Kidney (tissue), 14 donors: ENCODE measurements around the gene CDK16. TPM values are rescaled to one million over a fixed set of nuclear protein-coding genes. Genes with fewer than 3 reads are reported as not detected.
"Not testable (repeated sequence)": the region's sequence is repeated elsewhere in the genome, so short reads cannot be mapped to it uniquely, and the experiment has no call there.

Experiments used
- DNase-seq, 5 donors: peaks; one replicate each; pipeline ENCODE4 v3.0.0-alpha.2; 2013 to 2020
- FAIRE-seq: peaks from 2 replicates; lab custom pipeline; 2012; peaks lifted over from hg19 to GRCh38; lab: Jason Lieb, UNC
- H3K27ac ChIP-seq, 2 donors: one replicate each; pipeline ENCODE4 v1.7.0; 2013; ENCODE audit warnings: low read depth in 2 of 2, low read length in 2 of 2, inconsistent platforms in 1 of 2
- H3K27me3 ChIP-seq: one replicate; pipeline ENCODE4 v1.7.1; 2013; ENCODE audit warnings: low read length, inconsistent platforms; ENCODE audit not compliant: control insufficient read depth, insufficient read depth
- H3K36me3 ChIP-seq, 3 donors: one replicate each; pipeline versions ENCODE4 v1.7.0 to v1.7.1; 2013; ENCODE audit warnings: low read length in 3 of 3, control low read depth in 1 of 3, inconsistent platforms in 1 of 3; ENCODE audit not compliant: insufficient read depth in 3 of 3, control insufficient read depth in 2 of 3
- H3K4me1 ChIP-seq, 3 donors: one replicate each; pipeline versions ENCODE4 v1.7.0 to v1.7.1; 2013; ENCODE audit warnings: low read length in 3 of 3, inconsistent platforms in 1 of 3, low read depth in 1 of 3; ENCODE audit not compliant: control insufficient read depth in 2 of 3, insufficient read depth in 2 of 3
- H3K4me3 ChIP-seq, 3 donors: one replicate each; pipeline versions ENCODE4 v1.7.0 to v1.8.1; 2013; ENCODE audit warnings: low read length in 3 of 3, control low read depth in 1 of 3, inconsistent platforms in 1 of 3
- H3K9ac ChIP-seq, 3 donors: one replicate each; pipeline versions ENCODE4 v1.7.0 to v1.7.1; 2013; ENCODE audit warnings: low read length in 3 of 3, control low read depth in 1 of 3, inconsistent platforms in 1 of 3
- H3K9me3 ChIP-seq, 3 donors: one replicate each; pipeline versions ENCODE4 v1.7.0 to v1.7.1; 2013; ENCODE audit warnings: low read length in 3 of 3, control low read depth in 1 of 3, inconsistent platforms in 1 of 3; ENCODE audit not compliant: control insufficient read depth in 2 of 3, insufficient read depth in 1 of 3
- intact Hi-C: fragments of 100-400 bp; cut with DNase I; formaldehyde crosslinking; loops from one replicate; pipeline ENCODE4 v1.11.1; 2022
- polyA plus RNA-seq: library from polyadenylated mRNA; stranded (reverse); fragments of 350-450 nt; fragmentation: Illumina TruSeq; extraction: RNeasy Lipid Tissue Mini Kit (QIAGEN cat#74804); gene quantifications from one replicate; pipeline ENCODE4 v1.2.3, GENCODE V29; 2014; ENCODE audit warnings: low read depth, low replicate concordance; ENCODE audit not compliant: insufficient read depth
- total RNA-seq: library from RNA; stranded (reverse); fragmentation: NEBNext Ultra II Directional; extraction: Animal tissue kit (Norgen Biotek cat#: 25700); gene quantifications from one replicate; pipeline ENCODE4 v1.2.1, GENCODE V29; 2021
- TF ChIP-seq, protein P1 (sequence below): IDR thresholded peaks from 3 replicates; pipeline ENCODE4 v1.5.1; 2012; ENCODE audit warnings: mild to moderate bottlenecking, moderate library complexity, borderline replicate concordance; ENCODE audit not compliant: insufficient read depth; ENCODE audit errors: extremely low read depth
- donor health status: control.
- donor health status: control.
- donor health status: control.
- donor health status: control.
- donor health status: control.
- donor health status: DM: yes; HTN: yes; CAD: no.
- donor health status: Normal renal cell carcinoma (clear cell type).

Gene CDK16
- total and polyA plus RNA-seq, 2 donors from 2014 or later: 89.1 to 96.1 TPM

DNA sequence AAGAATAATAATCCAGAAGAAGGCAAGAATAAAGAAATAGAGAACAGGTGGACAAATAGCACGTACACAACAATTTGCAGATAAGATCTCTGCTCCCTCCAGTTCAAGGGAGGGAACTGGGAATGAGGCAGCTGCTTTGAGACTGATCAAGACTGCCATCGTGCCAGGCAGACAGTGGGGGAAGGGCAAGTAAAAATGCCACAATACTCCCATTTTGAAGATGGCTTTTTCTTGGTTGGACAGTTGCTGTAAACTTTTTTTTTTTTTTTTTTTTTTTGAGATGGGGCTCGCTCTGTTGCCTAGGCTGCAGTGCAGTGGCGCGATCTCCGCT, 31.5 kb downstream of the CDK16 start:
- no peaks in the 10 kb centered on the region for H3K27me3 ChIP-seq
- H3K9me3 ChIP-seq: no peaks in the 10 kb centered on the region
- H3K9ac ChIP-seq: no peak overlapping the region
- peaks cover 0 to 4% (median 2%) of the 10 kb centered on the region in 3 donors for H3K36me3 ChIP-seq
- no peak for DNase-seq
- no peak overlapping the region for H3K27ac ChIP-seq
- H3K4me3 ChIP-seq: no peak overlapping the region
- intact Hi-C loops: no loop called here
- FAIRE-seq: no peak
- TF ChIP-seq, protein P1, sequence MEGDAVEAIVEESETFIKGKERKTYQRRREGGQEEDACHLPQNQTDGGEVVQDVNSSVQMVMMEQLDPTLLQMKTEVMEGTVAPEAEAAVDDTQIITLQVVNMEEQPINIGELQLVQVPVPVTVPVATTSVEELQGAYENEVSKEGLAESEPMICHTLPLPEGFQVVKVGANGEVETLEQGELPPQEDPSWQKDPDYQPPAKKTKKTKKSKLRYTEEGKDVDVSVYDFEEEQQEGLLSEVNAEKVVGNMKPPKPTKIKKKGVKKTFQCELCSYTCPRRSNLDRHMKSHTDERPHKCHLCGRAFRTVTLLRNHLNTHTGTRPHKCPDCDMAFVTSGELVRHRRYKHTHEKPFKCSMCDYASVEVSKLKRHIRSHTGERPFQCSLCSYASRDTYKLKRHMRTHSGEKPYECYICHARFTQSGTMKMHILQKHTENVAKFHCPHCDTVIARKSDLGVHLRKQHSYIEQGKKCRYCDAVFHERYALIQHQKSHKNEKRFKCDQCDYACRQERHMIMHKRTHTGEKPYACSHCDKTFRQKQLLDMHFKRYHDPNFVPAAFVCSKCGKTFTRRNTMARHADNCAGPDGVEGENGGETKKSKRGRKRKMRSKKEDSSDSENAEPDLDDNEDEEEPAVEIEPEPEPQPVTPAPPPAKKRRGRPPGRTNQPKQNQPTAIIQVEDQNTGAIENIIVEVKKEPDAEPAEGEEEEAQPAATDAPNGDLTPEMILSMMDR: no peak
- no peaks in the 10 kb centered on the region for H3K4me1 ChIP-seq

DNA sequence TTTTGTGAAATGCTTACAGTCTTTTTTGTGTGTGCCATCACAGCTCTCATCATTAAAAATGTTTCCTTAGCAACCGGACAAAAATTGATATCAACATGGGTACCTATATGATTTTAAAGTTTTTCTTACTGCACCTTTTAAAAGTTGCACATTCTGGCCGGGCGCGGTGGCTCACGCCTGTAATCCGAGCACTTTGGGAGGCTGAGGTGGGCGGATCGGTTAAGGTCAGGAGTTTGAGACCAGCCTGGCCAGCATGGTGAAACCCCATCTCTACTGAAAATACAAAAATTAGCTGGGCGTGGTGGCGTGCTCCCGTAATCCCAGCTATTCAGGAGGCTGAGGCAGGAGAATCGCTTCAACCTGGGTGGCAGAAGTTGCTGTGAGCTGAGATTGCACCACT, 39.1 kb downstream of the CDK16 start:
- H3K36me3 ChIP-seq, H3K4me1 ChIP-seq, H3K9ac ChIP-seq, DNase-seq, H3K27me3 ChIP-seq, intact Hi-C loops, H3K4me3 ChIP-seq, FAIRE-seq, H3K27ac ChIP-seq, H3K9me3 ChIP-seq: not testable (repeated sequence)

DNA sequence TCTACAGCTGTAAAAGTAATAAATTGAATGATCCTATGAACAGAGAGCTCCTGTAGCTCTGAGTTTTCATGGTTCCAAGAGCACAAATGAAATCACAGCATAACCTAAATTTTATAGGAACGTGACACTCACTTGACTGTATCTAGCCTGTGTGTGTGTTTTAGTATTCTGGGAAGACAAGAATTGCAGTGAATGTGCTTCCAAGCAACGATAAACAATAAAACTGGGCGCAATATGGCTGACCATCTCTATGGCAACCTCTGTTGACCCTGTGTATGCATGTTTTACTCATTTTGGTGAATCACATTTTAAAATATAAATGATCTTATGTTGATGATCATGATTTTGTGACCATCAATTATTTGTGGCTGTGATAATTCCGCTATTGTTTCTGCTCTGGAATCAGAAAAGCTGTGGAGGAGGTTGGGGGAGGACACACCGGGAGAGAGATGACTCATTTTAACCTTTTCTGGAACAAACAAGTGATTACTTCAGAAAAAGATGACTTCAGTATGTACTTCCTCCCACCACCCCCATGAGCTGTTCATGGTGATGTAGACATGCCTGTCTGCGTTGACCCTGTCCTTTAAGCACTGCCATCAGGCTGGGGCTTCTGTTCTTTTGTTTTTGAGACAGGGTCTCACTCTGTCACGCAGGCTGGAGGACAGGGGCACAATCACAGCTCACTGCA, 46.1 kb downstream of the CDK16 start:
- no peak for DNase-seq
- TF ChIP-seq, protein P1: no peak

DNA sequence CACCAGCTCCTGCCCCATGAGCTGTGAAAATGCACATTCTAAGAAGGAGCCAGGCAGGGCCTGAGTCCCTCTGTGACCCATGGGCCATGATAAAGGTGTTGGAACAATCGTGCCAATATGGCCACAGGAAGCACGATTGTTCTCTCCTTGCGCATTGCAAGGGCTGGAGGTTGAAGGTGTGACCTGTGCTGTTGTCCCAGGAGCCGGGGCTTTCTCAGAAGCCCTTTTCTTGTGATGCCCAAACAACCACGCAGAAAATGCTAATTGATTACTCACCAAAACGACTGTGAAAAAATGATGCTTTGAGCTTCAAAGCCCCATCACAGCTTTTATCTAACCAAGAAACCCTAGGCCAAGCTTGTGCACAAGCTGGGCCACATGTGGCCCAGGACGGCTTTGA, 48.2 kb downstream of the CDK16 start:
- DNase-seq: no peak
- TF ChIP-seq, protein P1: no peak
- H3K9ac ChIP-seq: no peak overlapping the region

More for the DNA sequence above, 46.1 kb downstream of the CDK16 start:
- Histone ChIP-seq H3K27me3 (no peaks in the 10 kb centered on the region), H3K27ac (no peak overlapping the region), H3K9me3 (no peaks in the 10 kb centered on the region), H3K9ac (no peak overlapping the region), H3K36me3 (no peaks in the 10 kb centered on the region), H3K4me3 (no peak overlapping the region), H3K4me1 (no peaks in the 10 kb centered on the region)
- intact Hi-C loops: no loop called here
- FAIRE-seq: no peak

More for the DNA sequence above, 48.2 kb downstream of the CDK16 start:
- no peak overlapping the region for H3K27ac ChIP-seq
- intact Hi-C loops: no loop called here
- H3K4me1 ChIP-seq: no peaks in the 10 kb centered on the region
- FAIRE-seq: no peak
- H3K27me3 ChIP-seq: no peaks in the 10 kb centered on the region
- no peaks in the 10 kb centered on the region for H3K9me3 ChIP-seq
- no peak overlapping the region for H3K4me3 ChIP-seq
- H3K36me3 ChIP-seq: no peaks in the 10 kb centered on the region
